Upper lobe of left lung (tissue), 4 donors: ENCODE data around the gene CPAMD8.

ENCODE experiments used
- EP300 ChIP-seq, 4 donors: sonication (generic); formaldehyde crosslinking; IDR thresholded peaks; one replicate each; pipeline ENCODE4 v1.5.1; 2017; ENCODE audit warnings: antibody characterized with exemption in 4 of 4, control low read depth in 2 of 4
- TF ChIP-seq, protein P1 (sequence below), 6 experiments: fragments of 450-650 bp in 4 of 6; fragments of 200-600 bp in 2 of 6; sonication (generic) in 2 of 6; IDR thresholded peaks; one replicate each; pipeline ENCODE4 v1.5.1; 2016 to 2019; ENCODE audit warnings: antibody characterized with exemption in 6 of 6

DNA sequence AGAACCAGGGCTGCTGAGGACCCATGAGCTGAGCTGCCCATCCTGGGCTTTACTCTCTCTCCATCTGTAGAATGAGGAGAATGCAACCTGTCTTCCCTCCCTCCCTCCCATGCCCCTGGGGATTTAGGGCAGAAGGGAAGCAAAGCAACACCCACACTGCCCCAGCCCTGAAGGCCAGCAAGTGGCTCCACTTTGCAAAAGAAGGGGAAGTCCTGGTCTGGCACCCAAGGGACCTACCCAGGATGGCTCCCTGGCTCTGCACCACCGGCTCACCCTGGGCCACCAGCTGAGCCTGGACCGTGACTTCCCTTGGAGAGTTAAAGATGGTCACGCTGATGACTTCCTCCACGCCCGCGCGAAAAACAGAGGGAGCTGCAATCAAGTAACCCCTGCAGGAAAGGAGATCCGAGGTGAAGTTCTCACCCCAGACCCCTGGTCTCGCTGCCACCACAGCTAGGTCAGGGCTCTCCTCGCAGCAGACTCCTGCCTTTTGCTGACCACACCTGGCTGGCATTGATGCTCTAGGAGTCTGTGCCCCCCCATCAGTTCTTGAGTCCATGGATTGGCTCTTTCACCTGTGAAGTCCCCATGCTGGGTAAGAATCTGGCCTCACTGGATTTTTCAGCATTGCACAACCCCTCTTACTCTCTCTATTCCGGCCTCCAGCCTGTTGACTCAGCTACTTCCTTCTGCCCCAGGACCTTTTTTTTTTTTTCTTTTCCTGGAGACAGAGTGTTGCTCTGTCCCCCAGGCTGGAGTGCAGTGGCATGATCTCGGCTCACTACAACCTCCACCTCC is 4.6 kb downstream of the CPAMD8 start:
- TF ChIP-seq, protein P1, sequence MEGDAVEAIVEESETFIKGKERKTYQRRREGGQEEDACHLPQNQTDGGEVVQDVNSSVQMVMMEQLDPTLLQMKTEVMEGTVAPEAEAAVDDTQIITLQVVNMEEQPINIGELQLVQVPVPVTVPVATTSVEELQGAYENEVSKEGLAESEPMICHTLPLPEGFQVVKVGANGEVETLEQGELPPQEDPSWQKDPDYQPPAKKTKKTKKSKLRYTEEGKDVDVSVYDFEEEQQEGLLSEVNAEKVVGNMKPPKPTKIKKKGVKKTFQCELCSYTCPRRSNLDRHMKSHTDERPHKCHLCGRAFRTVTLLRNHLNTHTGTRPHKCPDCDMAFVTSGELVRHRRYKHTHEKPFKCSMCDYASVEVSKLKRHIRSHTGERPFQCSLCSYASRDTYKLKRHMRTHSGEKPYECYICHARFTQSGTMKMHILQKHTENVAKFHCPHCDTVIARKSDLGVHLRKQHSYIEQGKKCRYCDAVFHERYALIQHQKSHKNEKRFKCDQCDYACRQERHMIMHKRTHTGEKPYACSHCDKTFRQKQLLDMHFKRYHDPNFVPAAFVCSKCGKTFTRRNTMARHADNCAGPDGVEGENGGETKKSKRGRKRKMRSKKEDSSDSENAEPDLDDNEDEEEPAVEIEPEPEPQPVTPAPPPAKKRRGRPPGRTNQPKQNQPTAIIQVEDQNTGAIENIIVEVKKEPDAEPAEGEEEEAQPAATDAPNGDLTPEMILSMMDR (IDR thresholded peaks at IDR 0.05) = no peak
- peak in 1 of 4 donors; percentile 70 for TF ChIP-seq EP300 (IDR thresholded peaks at IDR 0.05)
